HL-60 (cell line): ENCODE results near the gene DSG3.

Experiments used
- POLR2AphosphoS5 ChIP-seq: IDR thresholded peaks from 2 replicates; pipeline ENCODE4 v1.6.1; 2012; ENCODE audit warnings: low read depth
- SPI1 ChIP-seq: IDR thresholded peaks from 2 replicates; pipeline ENCODE4 v1.6.1; 2012; ENCODE audit warnings: low read depth, mild to moderate bottlenecking, borderline replicate concordance
- TF ChIP-seq, protein P1 (sequence below): IDR thresholded peaks from one replicate; pipeline ENCODE4 v1.5.1; 2011; ENCODE audit warnings: low read length, control low read depth, inconsistent platforms; ENCODE audit not compliant: insufficient read depth

DNA sequence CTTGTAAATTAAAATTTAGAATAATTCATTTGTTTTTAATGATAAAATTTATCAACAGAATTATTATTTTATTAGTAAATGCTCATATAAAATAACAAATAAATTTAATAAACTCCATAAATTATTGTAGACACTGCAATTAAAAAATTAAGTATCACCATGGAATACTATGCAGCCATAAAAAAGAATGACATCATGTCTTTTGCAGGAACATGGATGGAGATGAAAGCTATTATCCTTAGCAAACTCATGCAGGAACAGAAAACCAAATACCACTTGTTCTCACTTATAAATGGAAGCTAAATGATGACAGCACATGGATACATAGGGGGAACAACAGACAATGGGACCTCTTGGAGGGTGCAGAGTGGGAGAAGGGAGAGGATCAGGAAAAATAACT lies 29.7 kb upstream of the DSG3 start:
- TF ChIP-seq, protein P1, sequence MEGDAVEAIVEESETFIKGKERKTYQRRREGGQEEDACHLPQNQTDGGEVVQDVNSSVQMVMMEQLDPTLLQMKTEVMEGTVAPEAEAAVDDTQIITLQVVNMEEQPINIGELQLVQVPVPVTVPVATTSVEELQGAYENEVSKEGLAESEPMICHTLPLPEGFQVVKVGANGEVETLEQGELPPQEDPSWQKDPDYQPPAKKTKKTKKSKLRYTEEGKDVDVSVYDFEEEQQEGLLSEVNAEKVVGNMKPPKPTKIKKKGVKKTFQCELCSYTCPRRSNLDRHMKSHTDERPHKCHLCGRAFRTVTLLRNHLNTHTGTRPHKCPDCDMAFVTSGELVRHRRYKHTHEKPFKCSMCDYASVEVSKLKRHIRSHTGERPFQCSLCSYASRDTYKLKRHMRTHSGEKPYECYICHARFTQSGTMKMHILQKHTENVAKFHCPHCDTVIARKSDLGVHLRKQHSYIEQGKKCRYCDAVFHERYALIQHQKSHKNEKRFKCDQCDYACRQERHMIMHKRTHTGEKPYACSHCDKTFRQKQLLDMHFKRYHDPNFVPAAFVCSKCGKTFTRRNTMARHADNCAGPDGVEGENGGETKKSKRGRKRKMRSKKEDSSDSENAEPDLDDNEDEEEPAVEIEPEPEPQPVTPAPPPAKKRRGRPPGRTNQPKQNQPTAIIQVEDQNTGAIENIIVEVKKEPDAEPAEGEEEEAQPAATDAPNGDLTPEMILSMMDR = no peak
- TF ChIP-seq POLR2AphosphoS5 (no peak), SPI1 (no peak)
